Nephron progenitor cell (in vitro differentiated cells): ENCODE results near the gene HNRNPUL2.

Experiments used
- DNase-seq: peaks from one replicate; pipeline ENCODE4 v3.0.0; 2021
- H3K27ac Mint-ChIP-seq: 2 replicates; pipeline ENCODE4 v1.8.0; 2021; ENCODE audit warnings: mild to moderate bottlenecking, moderate library complexity, mixed read lengths
- H3K27me3 Mint-ChIP-seq: 2 replicates; pipeline ENCODE4 v1.8.0; 2021; ENCODE audit warnings: mild to moderate bottlenecking, low read depth, mixed read lengths; ENCODE audit not compliant: poor library complexity
- H3K36me3 Mint-ChIP-seq: 2 replicates; pipeline ENCODE4 v1.8.0; 2021; ENCODE audit warnings: low read depth, mixed read lengths
- H3K4me1 Mint-ChIP-seq: 2 replicates; pipeline ENCODE4 v1.8.0; 2021; ENCODE audit warnings: mixed read lengths
- H3K4me3 Mint-ChIP-seq: 2 replicates; pipeline ENCODE4 v1.8.0; 2021; ENCODE audit warnings: mild to moderate bottlenecking, moderate library complexity, mixed read lengths
- H3K9me3 Mint-ChIP-seq: 2 replicates; pipeline ENCODE4 v1.8.0; 2021; ENCODE audit warnings: mild to moderate bottlenecking, moderate library complexity, mixed read lengths
- TF ChIP-seq, protein P1 (sequence below): fragments of 200-600 bp; sonication (generic); IDR thresholded peaks from 2 replicates; pipeline ENCODE4 v1.5.0; 2021; ENCODE audit warnings: antibody characterized with exemption

Gene HNRNPUL2

DNA sequence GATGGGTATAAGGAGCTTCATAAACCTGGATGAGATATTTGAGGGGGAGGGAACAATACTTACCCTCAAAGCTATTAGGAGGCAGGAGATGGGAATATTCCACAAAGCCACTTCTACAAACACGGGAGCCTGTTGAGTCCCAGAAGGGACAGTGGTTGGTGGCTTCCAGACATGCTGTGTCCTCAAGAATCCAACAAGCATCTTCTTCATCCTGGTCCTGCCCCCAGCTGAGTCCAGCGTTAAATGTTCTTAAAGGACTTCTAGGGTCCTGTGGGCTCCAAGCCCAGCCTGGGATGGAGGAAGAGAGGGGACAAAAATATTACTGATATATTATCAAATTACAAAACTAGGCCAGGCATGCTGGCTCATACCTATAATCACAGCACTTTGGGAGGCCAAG lies 59.8 kb downstream of the HNRNPUL2 start:
- H3K27ac Mint-ChIP-seq = peak overlapping the region; percentile 57
- no peaks in the 10 kb centered on the region for H3K9me3 Mint-ChIP-seq
- H3K36me3 Mint-ChIP-seq = peaks cover 23% of the 10 kb centered on the region
- no peaks in the 10 kb centered on the region for H3K27me3 Mint-ChIP-seq
- TF ChIP-seq, protein P1, sequence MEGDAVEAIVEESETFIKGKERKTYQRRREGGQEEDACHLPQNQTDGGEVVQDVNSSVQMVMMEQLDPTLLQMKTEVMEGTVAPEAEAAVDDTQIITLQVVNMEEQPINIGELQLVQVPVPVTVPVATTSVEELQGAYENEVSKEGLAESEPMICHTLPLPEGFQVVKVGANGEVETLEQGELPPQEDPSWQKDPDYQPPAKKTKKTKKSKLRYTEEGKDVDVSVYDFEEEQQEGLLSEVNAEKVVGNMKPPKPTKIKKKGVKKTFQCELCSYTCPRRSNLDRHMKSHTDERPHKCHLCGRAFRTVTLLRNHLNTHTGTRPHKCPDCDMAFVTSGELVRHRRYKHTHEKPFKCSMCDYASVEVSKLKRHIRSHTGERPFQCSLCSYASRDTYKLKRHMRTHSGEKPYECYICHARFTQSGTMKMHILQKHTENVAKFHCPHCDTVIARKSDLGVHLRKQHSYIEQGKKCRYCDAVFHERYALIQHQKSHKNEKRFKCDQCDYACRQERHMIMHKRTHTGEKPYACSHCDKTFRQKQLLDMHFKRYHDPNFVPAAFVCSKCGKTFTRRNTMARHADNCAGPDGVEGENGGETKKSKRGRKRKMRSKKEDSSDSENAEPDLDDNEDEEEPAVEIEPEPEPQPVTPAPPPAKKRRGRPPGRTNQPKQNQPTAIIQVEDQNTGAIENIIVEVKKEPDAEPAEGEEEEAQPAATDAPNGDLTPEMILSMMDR = no peak
- H3K4me3 Mint-ChIP-seq = peak overlapping the region; percentile 98
- H3K4me1 Mint-ChIP-seq = peaks cover 46% of the 10 kb centered on the region
- DNase-seq = no peak

GRCh38 chr11:62666259-62666926 lies 60.9 kb downstream of the HNRNPUL2 start:
- Mint-ChIP-seq H3K4me3 (peak overlapping the region; percentile 98), H3K27me3 (no peaks in the 10 kb centered on the region), H3K27ac (peak overlapping the region; percentile 19), H3K36me3 (peaks cover 27% of the 10 kb centered on the region), H3K9me3 (no peaks in the 10 kb centered on the region), H3K4me1 (peaks cover 37% of the 10 kb centered on the region)
- DNase-seq = no peak
- TF ChIP-seq, protein P1 = no peak

- Mint-ChIP-seq H3K4me1 (peaks cover 30% of the 10 kb centered on the region), H3K27ac (peak overlapping the region; percentile 99)
- no peak for DNase-seq
Measured at GRCh38 chr11:62665599-62666258, 61.5 kb downstream of the HNRNPUL2 start.

DNA sequence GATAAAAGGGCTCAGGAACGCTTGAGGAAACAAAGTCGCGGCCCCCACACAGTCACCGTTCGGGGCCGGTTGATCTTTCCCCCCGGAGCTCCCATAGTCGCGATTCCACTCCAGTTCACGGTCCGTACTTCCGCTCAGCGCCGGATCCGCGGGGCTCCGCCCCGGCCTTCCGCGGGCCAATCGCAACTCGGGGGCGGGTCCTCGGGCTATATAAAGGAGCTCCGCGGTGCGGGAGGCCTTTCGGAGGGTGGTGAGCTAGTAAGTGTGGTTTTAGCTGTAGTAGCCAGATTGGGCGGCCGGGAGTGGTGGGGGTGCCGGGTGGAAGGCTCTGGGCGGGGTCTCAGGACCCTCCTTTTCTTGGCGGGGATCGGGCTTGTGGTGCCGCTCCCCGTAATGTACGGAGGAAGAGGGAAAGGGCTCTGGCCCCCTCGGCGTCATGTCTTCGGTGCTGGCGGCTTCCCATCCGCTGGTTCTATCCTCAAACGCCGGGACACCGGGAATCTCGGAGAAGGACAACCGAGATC lies 62.1 kb downstream of the HNRNPUL2 start, which contains the start of the genes C11orf98 and CSKMT:
TSS of gene C11orf98 (minus strand) at position 136 of the 524 bp plus-strand sequence. CDS start at position 95, 41 bp downstream.
TSS of gene CSKMT (plus strand) at position 238 of the 524 bp plus-strand sequence. CDS start 568 bp downstream, outside the sequence.
- H3K4me1 Mint-ChIP-seq = peaks cover 30% of the 10 kb centered on the region
- H3K36me3 Mint-ChIP-seq = peaks cover 29% of the 10 kb centered on the region
- TF ChIP-seq, protein P1 = no peak
- DNase-seq = peak; percentile 97
- H3K27me3 Mint-ChIP-seq = no peaks in the 10 kb centered on the region
- H3K9me3 Mint-ChIP-seq = no peaks in the 10 kb centered on the region
- peak within 1 kb of the TSS; percentile 98 for H3K4me3 Mint-ChIP-seq
- H3K27ac Mint-ChIP-seq = peak within 1 kb of the TSS; percentile 99

More at GRCh38 chr11:62665599-62666258, 61.5 kb downstream of the HNRNPUL2 start:
- TF ChIP-seq, protein P1 = no peak
- peaks cover 29% of the 10 kb centered on the region for H3K36me3 Mint-ChIP-seq
- no peaks in the 10 kb centered on the region for H3K9me3 Mint-ChIP-seq
- peak overlapping the region; percentile 98 for H3K4me3 Mint-ChIP-seq
- H3K27me3 Mint-ChIP-seq = no peaks in the 10 kb centered on the region

- peaks cover 28% of the 10 kb centered on the region for H3K36me3 Mint-ChIP-seq
- H3K9me3 Mint-ChIP-seq = no peaks in the 10 kb centered on the region
- peak; percentile 72 for DNase-seq
- H3K4me1 Mint-ChIP-seq = peaks cover 24% of the 10 kb centered on the region
- H3K4me3 Mint-ChIP-seq = peak overlapping the region; percentile 98
- peak overlapping the region; percentile 99 for H3K27ac Mint-ChIP-seq
- TF ChIP-seq, protein P1 = no peak
- H3K27me3 Mint-ChIP-seq = no peaks in the 10 kb centered on the region
Measured at GRCh38 chr11:62664405-62665074, 62.7 kb downstream of the HNRNPUL2 start.
